GM23338 (cell line): Measurements from ENCODE around the gene CFAP251. TPM values are rescaled to one million over a fixed set of nuclear protein-coding genes. Genes with fewer than 3 reads are reported as not detected.

Experiments used
- ATAC-seq: fragments of 200-7000 bp; cut with Tn5 transposase; 3 replicates; pipeline ENCODE4 v1.9.1; 2020
- DNase-seq: peaks from one replicate; pipeline ENCODE4 v3.0.0-alpha.2; 2015; ENCODE audit warnings: low spot score
- H2AFZ ChIP-seq: fragments of 200-600 bp; sonication (generic); 2 replicates; pipeline ENCODE4 v1.8.0; 2016; ENCODE audit warnings: antibody characterized with exemption, mild to moderate bottlenecking, moderate library complexity
- H3F3A ChIP-seq: fragments of 200-600 bp; sonication (generic); replicated peaks from 2 replicates; pipeline ENCODE4 v1.8.0; 2017; ENCODE audit warnings: antibody characterized with exemption, mixed run types, low read depth
- H3K27ac ChIP-seq: fragments of 200-600 bp; sonication (generic); 2 replicates; pipeline ENCODE4 v1.6.1; 2016; ENCODE audit warnings: low read depth
- H3K27me3 ChIP-seq: fragments of 200-600 bp; sonication (generic); 2 replicates; pipeline ENCODE4 v1.8.0; 2016; ENCODE audit warnings: mild to moderate bottlenecking, mixed run types, moderate library complexity; ENCODE audit not compliant: insufficient read depth
- H3K36me3 ChIP-seq: fragments of 200-600 bp; sonication (generic); 2 replicates; pipeline ENCODE4 v1.8.0; 2016; ENCODE audit warnings: mild to moderate bottlenecking; ENCODE audit not compliant: insufficient read depth
- H3K4me1 ChIP-seq: fragments of 200-600 bp; sonication (generic); 2 replicates; pipeline ENCODE4 v1.8.0; 2016; ENCODE audit warnings: mild to moderate bottlenecking, moderate library complexity; ENCODE audit not compliant: insufficient read depth
- H3K4me2 ChIP-seq: fragments of 200-600 bp; sonication (generic); 2 replicates; pipeline ENCODE4 v1.7.1; 2017; ENCODE audit warnings: mixed run types
- H3K4me3 ChIP-seq: fragments of 200-600 bp; sonication (generic); 2 replicates; pipeline ENCODE4 v1.6.1; 2016; ENCODE audit warnings: mixed run types
- H3K79me2 ChIP-seq: fragments of 200-600 bp; sonication (generic); replicated peaks from 2 replicates; pipeline ENCODE4 v1.8.0; 2017; ENCODE audit warnings: mild to moderate bottlenecking; ENCODE audit not compliant: insufficient read depth
- H3K9me2 ChIP-seq: fragments of 200-600 bp; sonication (generic); 2 replicates; pipeline ENCODE4 v1.8.0; 2017; ENCODE audit not compliant: insufficient read depth
- H4K20me1 ChIP-seq: fragments of 200-600 bp; sonication (generic); replicated peaks from 2 replicates; pipeline ENCODE4 v1.8.0; 2017; ENCODE audit warnings: mild to moderate bottlenecking; ENCODE audit not compliant: insufficient read depth
- H3K27ac Mint-ChIP-seq: 2 replicates; pipeline ENCODE4 v1.8.0; 2020; ENCODE audit warnings: inconsistent platforms, mild to moderate bottlenecking, moderate library complexity, mixed read lengths
- H3K27me3 Mint-ChIP-seq: 3 replicates; pipeline ENCODE4 v1.8.0; 2022; ENCODE audit warnings: low read depth, mild to moderate bottlenecking, moderate library complexity, mixed read lengths, inconsistent platforms; ENCODE audit not compliant: insufficient read depth, poor library complexity
- H3K36me3 Mint-ChIP-seq: 3 replicates; pipeline ENCODE4 v1.8.0; 2021; ENCODE audit warnings: low read depth, mild to moderate bottlenecking, inconsistent platforms, moderate library complexity, mixed read lengths
- H3K4me1 Mint-ChIP-seq: 3 replicates; pipeline ENCODE4 v1.8.0; 2020; ENCODE audit warnings: mild to moderate bottlenecking, inconsistent platforms, mixed read lengths
- H3K4me3 Mint-ChIP-seq: 3 replicates; pipeline ENCODE4 v1.8.0; 2021; ENCODE audit warnings: moderate library complexity, mild to moderate bottlenecking, inconsistent platforms, mixed read lengths
- H3K9me3 Mint-ChIP-seq: 3 replicates; pipeline ENCODE4 v1.8.0; 2020; ENCODE audit warnings: moderate library complexity, mild to moderate bottlenecking, inconsistent platforms, mixed read lengths
- REST ChIP-seq: IDR thresholded peaks from one replicate; pipeline ENCODE4 v1.6.1; 2018; ENCODE audit warnings: antibody characterized with exemption; ENCODE audit not compliant: unreplicated experiment
- ZNF462 ChIP-seq: fragments of 250-450 bp; sonication (Bioruptor Pico); IDR thresholded peaks from 2 replicates; pipeline ENCODE4 v1.5.0; 2020; ENCODE audit warnings: mild to moderate bottlenecking, moderate library complexity
- polyA plus RNA-seq: library from polyadenylated mRNA; unstranded; fragments of >200 nt; fragmentation: Nextera tagmentation; extraction: Ambion mirVana; gene quantifications from 2 replicates; pipeline ENCODE4 v1.2.1, GENCODE V29; 2016
- total RNA-seq: library from RNA; depleted of rRNA; stranded (reverse); fragments of >200 nt; shearing (Covaris generic); gene quantifications from 2 replicates; pipeline ENCODE4 v1.2.3, GENCODE V29; 2014
- TF ChIP-seq, protein P1 (sequence below), 2 experiments: fragments of 200-600 bp in 1 of 2; sonication (generic) in 1 of 2; conservative IDR thresholded peaks; 2 replicates each; pipeline versions ENCODE4 v1.5.1 to v1.6.1; 2016 to 2017; ENCODE audit warnings: antibody characterized with exemption in 2 of 2, low read depth in 2 of 2, mild to moderate bottlenecking in 2 of 2, moderate library complexity in 1 of 2

CFAP251 gene
- total and polyA plus RNA-seq, 2 experiments from 2014 or later, result 1.4 to 2.5 TPM

DNA sequence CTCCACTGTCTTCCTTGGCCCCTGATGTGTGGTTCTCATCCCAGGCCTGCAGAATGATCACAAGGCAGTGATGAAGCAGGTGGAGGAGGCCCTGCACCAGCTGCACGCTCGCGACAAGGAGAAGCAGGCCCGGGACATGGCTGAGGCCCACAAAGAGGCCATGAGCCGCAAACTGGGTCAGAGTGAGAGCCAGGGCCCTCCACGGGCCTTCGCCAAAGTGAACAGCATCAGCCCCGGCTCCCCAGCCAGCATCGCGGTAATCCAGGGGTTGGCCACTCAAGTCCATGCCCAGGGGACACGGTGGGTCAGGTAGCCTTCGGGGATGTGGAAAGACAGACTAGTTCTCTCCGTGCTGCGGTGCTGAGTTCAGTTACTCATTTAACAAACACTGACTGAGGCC is 18.8 kb upstream of the CFAP251 start (continued):
- TF ChIP-seq ZNF462 (CRISPR knock-in tag), result no peak

DNA sequence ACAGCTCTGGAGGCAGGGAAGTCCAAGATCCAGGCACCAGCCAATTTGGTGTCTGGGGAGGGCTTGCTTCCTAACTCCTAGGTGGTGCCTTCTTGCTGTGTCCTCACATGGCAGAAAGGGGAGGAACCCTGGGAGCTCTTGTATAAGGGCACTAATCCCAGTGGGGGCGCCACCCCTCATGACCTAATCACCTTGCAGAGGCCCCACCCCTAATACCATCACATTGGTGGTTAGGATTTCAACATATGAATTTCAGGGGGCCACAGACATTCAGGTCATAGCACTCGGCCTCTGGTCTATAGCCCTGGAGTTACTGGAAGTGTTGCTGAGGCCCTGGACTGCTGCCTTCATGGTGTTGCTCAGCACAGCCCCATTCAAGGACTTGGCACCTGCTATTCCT is 15.2 kb upstream of the CFAP251 start:
- H3K4me3 ChIP-seq, result no peak overlapping the region
- no peak overlapping the region for H2AFZ ChIP-seq
- Mint-ChIP-seq H3K4me1 (no peaks in the 10 kb centered on the region), H3K27me3 (peaks cover 4% of the 10 kb centered on the region), H3K27ac (no peak overlapping the region), H3K36me3 (peaks cover 38% of the 10 kb centered on the region), H3K9me3 (no peaks in the 10 kb centered on the region), H3K4me3 (no peak overlapping the region)
- H3K36me3 ChIP-seq, result no peaks in the 10 kb centered on the region; the same call in 1 of the 2 replicates
- no peak overlapping the region for H3K4me2 ChIP-seq
- ATAC-seq (peak; percentile 33; the same call in 1 of the 3 replicates), DNase-seq (peak; percentile 14)
- no peaks in the 10 kb centered on the region for H3K79me2 ChIP-seq
- no peaks in the 10 kb centered on the region for H3K4me1 ChIP-seq
- H3F3A ChIP-seq, result no peaks in the 10 kb centered on the region
- H4K20me1 ChIP-seq, result peaks cover 3% of the 10 kb centered on the region; the same call in 1 of the 2 replicates
- no peaks in the 10 kb centered on the region for H3K9me2 ChIP-seq
- H3K27me3 ChIP-seq, result no peaks in the 10 kb centered on the region
- no peak overlapping the region for H3K27ac ChIP-seq
- TF ChIP-seq REST (no peak), ZNF462 (CRISPR knock-in tag) (no peak)
- TF ChIP-seq, protein P1, sequence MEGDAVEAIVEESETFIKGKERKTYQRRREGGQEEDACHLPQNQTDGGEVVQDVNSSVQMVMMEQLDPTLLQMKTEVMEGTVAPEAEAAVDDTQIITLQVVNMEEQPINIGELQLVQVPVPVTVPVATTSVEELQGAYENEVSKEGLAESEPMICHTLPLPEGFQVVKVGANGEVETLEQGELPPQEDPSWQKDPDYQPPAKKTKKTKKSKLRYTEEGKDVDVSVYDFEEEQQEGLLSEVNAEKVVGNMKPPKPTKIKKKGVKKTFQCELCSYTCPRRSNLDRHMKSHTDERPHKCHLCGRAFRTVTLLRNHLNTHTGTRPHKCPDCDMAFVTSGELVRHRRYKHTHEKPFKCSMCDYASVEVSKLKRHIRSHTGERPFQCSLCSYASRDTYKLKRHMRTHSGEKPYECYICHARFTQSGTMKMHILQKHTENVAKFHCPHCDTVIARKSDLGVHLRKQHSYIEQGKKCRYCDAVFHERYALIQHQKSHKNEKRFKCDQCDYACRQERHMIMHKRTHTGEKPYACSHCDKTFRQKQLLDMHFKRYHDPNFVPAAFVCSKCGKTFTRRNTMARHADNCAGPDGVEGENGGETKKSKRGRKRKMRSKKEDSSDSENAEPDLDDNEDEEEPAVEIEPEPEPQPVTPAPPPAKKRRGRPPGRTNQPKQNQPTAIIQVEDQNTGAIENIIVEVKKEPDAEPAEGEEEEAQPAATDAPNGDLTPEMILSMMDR (conservative IDR thresholded peaks at IDR 0.05; ENCODE audit: low read depth in 2 of 2), result no peak; a peak in 1 of 4 replicates
